Osteoblast (primary cell): ENCODE results near the gene ATAD3B. TPM values are rescaled to one million over a fixed set of nuclear protein-coding genes. Genes with fewer than 3 reads are reported as not detected.

Source experiments
- DNase-seq: peaks from one replicate; pipeline ENCODE4 v3.0.0; 2011; ENCODE audit warnings: low spot score, mixed read lengths; ENCODE audit not compliant: insufficient read length; ENCODE audit errors: missing footprints
- H2AFZ ChIP-seq: 2 replicates; pipeline ENCODE4 v1.6.0; 2011; ENCODE audit warnings: mild to moderate bottlenecking, low read length
- H3K27ac ChIP-seq: 2 replicates; pipeline ENCODE4 v1.5.1; 2011; ENCODE audit warnings: mild to moderate bottlenecking, low read depth, low read length, moderate library complexity
- H3K27me3 ChIP-seq: 2 replicates; pipeline ENCODE4 v1.6.0; 2012; ENCODE audit warnings: mild to moderate bottlenecking, control low read depth, inconsistent platforms, low read length, moderate library complexity; ENCODE audit not compliant: insufficient read depth
- H3K36me3 ChIP-seq: 2 replicates; pipeline ENCODE4 v1.5.1; 2011; ENCODE audit warnings: mild to moderate bottlenecking, low read length, control low read depth, moderate library complexity; ENCODE audit not compliant: insufficient read depth
- H3K4me1 ChIP-seq: 2 replicates; pipeline ENCODE4 v1.5.1; 2011; ENCODE audit warnings: mild to moderate bottlenecking, low read length, control low read depth, moderate library complexity; ENCODE audit not compliant: insufficient read depth
- H3K4me2 ChIP-seq: 2 replicates; pipeline ENCODE4 v1.6.0; 2011; ENCODE audit warnings: mild to moderate bottlenecking, low read length; ENCODE audit not compliant: insufficient read depth
- H3K4me3 ChIP-seq: fragments of 200-600 bp; sonication (generic); 3 replicates; pipeline ENCODE4 v1.5.1; 2012; ENCODE audit warnings: mild to moderate bottlenecking, low read length, inconsistent platforms; ENCODE audit not compliant: insufficient read depth
- H3K79me2 ChIP-seq: 2 replicates; pipeline ENCODE4 v1.6.0; 2012; ENCODE audit warnings: mild to moderate bottlenecking, low read length, control low read depth, inconsistent platforms; ENCODE audit not compliant: insufficient read depth
- H3K9me3 ChIP-seq: 2 replicates; pipeline ENCODE4 v1.5.1; 2011; ENCODE audit warnings: low read depth, low read length, control low read depth
- H4K20me1 ChIP-seq: 2 replicates; pipeline ENCODE4 v1.6.0; 2012; ENCODE audit warnings: mild to moderate bottlenecking, low read length, control low read depth; ENCODE audit not compliant: insufficient read depth
- CTCF ChIP-seq: IDR thresholded peaks from 2 replicates; pipeline ENCODE4 v1.5.1; 2011; ENCODE audit warnings: mild to moderate bottlenecking, low read depth, low read length, moderate library complexity; ENCODE audit errors: extremely low read depth
- total RNA-seq: library from RNA; depleted of rRNA; stranded (reverse); fragments of >200 nt; gene quantifications from 2 replicates; pipeline ENCODE4 v1.2.3, GENCODE V29; 2012

Gene ATAD3B
- total RNA-seq, 1 donor = 14.5 TPM

- H3K4me3 ChIP-seq = no peak overlapping the region
- H4K20me1 ChIP-seq = peaks cover 16% of the 10 kb centered on the region
- H3K27ac ChIP-seq = no peak overlapping the region
- H3K79me2 ChIP-seq = peaks cover 21% of the 10 kb centered on the region
- DNase-seq = peak; percentile 85
- no peaks in the 10 kb centered on the region for H3K27me3 ChIP-seq
- peaks cover 19% of the 10 kb centered on the region for H3K36me3 ChIP-seq
- TF ChIP-seq CTCF = no peak
- H3K9me3 ChIP-seq = no peaks in the 10 kb centered on the region
- H2AFZ ChIP-seq = no peak overlapping the region
- no peaks in the 10 kb centered on the region for H3K4me1 ChIP-seq
- no peak overlapping the region for H3K4me2 ChIP-seq
These were observed 65.5 kb downstream of the ATAD3B start for GRCh38 chr1:1536938-1537546.

- TF ChIP-seq CTCF = no peak
- peak; percentile 93 for DNase-seq
- Histone ChIP-seq H4K20me1 (peaks cover 16% of the 10 kb centered on the region), H3K27me3 (no peaks in the 10 kb centered on the region), H3K4me3 (no peak overlapping the region), H3K9me3 (no peaks in the 10 kb centered on the region), H3K36me3 (peaks cover 18% of the 10 kb centered on the region), H3K4me2 (no peak overlapping the region), H3K27ac (no peak overlapping the region), H2AFZ (no peak overlapping the region), H3K4me1 (no peaks in the 10 kb centered on the region), H3K79me2 (peaks cover 21% of the 10 kb centered on the region)
These were observed 66.2 kb downstream of the ATAD3B start for GRCh38 chr1:1537626-1538250.

GRCh38 chr1:1538334-1538733 is 66.8 kb downstream of the ATAD3B start:
- H3K4me2 ChIP-seq = peak overlapping the region; percentile 78
- H3K79me2 ChIP-seq = peaks cover 21% of the 10 kb centered on the region
- peaks cover 16% of the 10 kb centered on the region for H4K20me1 ChIP-seq
- no peak overlapping the region for H3K4me3 ChIP-seq
- no peaks in the 10 kb centered on the region for H3K27me3 ChIP-seq
- H3K27ac ChIP-seq = no peak overlapping the region
- peak; percentile 74 for DNase-seq
- H3K9me3 ChIP-seq = no peaks in the 10 kb centered on the region
- no peak for TF ChIP-seq CTCF
- peaks cover 21% of the 10 kb centered on the region for H3K36me3 ChIP-seq
- no peaks in the 10 kb centered on the region for H3K4me1 ChIP-seq
- H2AFZ ChIP-seq = no peak overlapping the region

- H3K27ac ChIP-seq = no peak overlapping the region
- H3K9me3 ChIP-seq = no peaks in the 10 kb centered on the region
- H3K27me3 ChIP-seq = no peaks in the 10 kb centered on the region
- no peak for TF ChIP-seq CTCF
- DNase-seq = no peak
- no peaks in the 10 kb centered on the region for H3K4me1 ChIP-seq
- peak overlapping the region; percentile 78 for H3K4me2 ChIP-seq
- H3K79me2 ChIP-seq = peaks cover 21% of the 10 kb centered on the region
- H2AFZ ChIP-seq = no peak overlapping the region
- H3K4me3 ChIP-seq = peak overlapping the region; percentile 72
- peaks cover 21% of the 10 kb centered on the region for H3K36me3 ChIP-seq
- peaks cover 16% of the 10 kb centered on the region for H4K20me1 ChIP-seq
These were observed 67.4 kb downstream of the ATAD3B start for GRCh38 chr1:1538989-1539309.
